Stimulated activated CD8-positive, alpha-beta memory T cell treated with anti-CD3 and anti-CD28 coated beads, Interleukin-2, amount 100 ng/mL, for 1 hour (primary cell): ENCODE results near the gene MYO1F.
"Not testable (repeated sequence)": the region's sequence is repeated elsewhere in the genome, so short reads cannot be mapped to it uniquely, and the experiment has no call there.

Experiments used
- DNase-seq, 2 donors: peaks; one replicate each; pipeline ENCODE4 v3.0.0-alpha.2; 2020; ENCODE audit warnings: low read depth in 2 of 2

Gene MYO1F

GRCh38 chr19:8600064-8600463, 22.8 kb upstream of the MYO1F start:
- DNase-seq = no peak

GRCh38 chr19:8596168-8596567, 18.9 kb upstream of the MYO1F start:
- DNase-seq = no peak

DNA sequence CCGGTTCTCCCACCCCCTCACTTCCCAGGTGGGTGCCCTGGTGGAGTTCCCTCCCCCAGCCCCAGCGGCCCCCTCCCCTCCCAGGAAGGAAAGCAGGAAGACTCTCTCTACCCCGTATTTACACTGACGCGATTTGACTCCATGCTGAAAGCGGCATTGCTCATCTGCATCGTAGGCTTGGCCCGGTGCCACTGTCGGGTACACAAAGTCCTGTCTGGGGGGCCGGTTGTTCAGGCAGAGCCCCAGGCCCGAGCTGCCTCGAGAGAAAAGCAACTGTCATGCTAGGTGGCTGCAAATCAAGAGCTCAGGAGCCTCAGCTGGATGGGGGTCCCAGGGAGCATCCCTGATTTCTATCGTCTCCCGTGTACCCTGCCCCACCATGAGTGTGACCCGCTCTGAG, 18.4 kb upstream of the MYO1F start:
- DNase-seq = no peak

DNA sequence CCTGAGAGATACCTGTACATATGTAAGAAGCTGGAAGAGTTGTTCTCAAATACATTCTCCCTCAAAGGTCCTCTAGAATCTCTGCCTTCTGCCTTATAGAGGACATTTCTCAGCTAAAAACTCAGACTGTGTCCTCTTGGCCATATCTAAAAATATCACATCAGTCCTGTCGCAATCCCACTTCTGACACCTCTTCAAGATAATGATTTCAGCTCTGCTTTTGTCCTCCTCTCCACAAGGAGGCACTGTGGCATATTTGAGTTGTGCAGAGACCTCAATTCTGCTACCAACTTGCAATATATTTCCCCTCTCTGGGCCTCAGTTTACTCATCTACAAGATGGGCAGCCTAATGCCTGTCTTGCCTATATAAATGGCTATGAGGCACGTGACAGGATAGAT, 16.7 kb upstream of the MYO1F start:
- DNase-seq = no peak

- DNase-seq = peak; percentile 90 to 93
These were observed 15.2 kb upstream of the MYO1F start for GRCh38 chr19:8592231-8593009.

GRCh38 chr19:8589177-8589714, 12.0 kb upstream of the MYO1F start:
- DNase-seq = no peak

- peak in 1 of 2 donors; percentile 47 for DNase-seq
These were observed 8.9 kb upstream of the MYO1F start for GRCh38 chr19:8585894-8586750.

DNA sequence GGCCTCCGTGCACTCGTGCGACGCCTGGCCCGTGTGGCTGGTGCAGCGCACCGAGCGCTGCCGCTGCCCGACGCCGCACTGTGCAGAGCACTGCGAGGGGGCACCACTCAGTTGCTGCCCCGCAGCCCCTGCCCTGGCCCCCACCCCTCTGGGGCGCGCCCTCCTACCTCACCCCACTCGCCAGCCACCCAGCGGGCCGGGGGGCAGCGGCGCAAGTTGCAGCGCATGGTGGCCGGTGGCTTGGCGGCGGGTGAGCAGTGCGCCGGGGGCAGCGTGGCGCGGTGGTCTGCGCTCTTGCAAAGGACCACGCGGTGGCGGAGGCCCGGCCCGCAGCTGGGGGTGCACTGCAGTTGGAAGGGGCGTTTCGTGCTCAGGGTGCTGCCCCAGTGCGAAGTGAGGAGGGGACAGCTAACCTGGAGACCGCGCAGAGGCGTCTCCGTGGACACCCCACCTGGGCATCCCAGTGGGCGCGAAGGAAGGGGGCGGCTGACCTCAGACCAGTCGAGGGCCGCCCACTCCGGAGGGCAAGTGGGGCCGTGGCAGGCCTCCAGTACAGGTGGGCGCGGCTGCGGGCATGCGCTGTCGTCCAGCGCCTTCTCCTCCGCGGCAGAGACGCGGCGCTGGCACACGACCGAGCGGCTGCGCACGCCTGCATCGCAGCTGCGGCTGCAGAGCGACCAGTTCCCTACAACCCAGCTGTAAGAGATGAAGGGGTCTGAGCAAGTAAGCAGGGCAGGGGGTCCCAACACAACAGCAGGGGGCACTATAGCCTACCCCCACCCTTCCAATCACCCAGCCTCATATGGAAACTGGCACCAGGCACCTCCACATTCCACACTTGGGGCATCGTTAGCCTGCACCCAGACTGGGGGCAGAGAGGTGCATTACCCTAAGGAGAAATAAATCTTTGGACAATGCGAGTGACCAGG, 8.0 kb upstream of the MYO1F start:
- no peak for DNase-seq

DNA sequence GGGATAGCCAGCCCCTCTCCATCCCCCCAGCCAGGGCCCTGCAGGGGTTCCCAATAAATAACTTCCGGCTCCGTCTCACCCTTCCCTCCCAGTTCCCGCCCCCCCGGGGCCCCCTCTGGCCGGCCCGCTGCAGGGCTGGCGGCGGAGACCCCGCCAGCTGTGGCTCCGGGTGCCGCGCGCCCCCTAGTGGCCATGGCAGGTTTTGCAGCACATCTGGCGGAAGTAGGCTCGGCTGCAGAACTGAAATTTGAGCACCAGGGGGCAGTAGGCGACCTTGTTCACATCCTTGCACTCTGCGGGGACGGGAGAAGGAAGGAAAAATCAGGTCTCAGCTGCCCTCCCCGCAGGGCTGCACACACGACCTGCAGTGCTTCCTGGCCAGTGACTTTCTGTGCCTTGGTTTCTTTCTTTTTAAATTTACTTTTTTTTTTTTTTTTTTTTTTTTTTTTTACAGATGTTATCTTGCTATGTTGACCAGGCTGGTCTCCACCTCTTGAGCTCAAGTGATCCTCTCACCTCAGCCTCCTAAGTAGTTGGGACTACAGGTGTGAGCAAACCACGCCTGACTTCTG, 3.6 kb upstream of the MYO1F start:
- peak; percentile 71 to 74 for DNase-seq

GRCh38 chr19:8578642-8579265, 1.5 kb upstream of the MYO1F start:
- DNase-seq = peak; percentile 67 to 70

- no peak for DNase-seq
These were observed 499 bp upstream of the MYO1F start for GRCh38 chr19:8577741-8578140.

DNA sequence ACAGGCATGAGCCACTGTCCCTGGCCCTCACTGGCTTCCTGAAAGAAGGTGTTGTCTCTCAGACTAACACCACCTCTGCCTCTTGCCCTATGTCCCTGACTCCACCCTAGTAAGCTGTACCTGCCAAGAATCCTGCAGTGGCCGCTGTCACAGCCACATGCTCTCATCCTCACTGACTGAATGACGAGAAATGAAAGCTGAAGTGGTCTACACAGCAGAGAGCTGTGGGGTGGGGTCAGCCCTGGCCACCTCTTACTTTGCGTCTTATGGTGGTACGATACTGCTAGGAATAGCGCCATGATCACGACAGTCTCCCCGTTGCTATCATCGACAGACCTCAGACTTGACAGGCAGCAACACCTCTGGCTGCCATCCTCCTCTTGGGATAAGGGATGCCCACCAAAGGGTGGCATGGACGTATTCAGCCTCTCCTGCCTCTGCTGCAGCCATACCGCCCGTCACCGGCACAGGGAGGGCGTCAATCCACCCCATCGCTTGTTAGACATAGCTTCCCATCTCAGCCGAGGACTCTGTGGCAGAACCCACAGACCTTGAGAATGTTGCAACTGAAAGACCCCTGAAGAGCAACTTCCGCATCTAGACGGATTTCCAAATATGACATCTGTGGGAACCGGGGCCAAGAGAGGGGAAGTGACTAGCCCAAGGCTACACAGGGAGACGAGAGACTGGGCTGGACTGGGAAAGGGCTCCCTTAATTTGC, 809 bp downstream of the MYO1F start:
- DNase-seq = no peak

DNA sequence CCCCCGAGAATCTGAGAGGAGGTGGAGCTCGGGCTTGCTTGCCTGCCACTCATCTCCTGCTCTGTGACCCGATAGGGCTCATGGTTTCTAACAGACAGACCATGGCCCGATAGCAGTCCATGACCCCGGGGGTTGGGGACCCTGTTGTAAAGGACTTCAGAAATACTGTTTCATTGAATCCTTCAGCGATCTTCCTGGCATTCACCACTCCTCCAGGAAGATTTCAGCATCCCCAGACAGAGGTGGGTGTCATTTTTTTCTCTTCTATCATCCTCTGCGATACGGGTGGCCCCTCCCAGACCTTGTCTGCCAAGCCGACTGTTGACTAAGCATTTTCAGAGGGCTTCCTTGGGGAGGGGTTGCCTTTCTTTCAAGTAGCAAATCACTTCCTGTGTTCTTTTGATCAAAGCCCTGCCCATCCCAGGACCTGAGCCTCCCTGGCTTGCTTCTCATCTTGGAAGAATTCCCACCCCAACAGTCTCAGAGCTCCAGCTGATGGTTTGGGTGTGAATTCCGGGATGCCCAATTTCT, 1.7 kb downstream of the MYO1F start:
- DNase-seq = no peak

DNA sequence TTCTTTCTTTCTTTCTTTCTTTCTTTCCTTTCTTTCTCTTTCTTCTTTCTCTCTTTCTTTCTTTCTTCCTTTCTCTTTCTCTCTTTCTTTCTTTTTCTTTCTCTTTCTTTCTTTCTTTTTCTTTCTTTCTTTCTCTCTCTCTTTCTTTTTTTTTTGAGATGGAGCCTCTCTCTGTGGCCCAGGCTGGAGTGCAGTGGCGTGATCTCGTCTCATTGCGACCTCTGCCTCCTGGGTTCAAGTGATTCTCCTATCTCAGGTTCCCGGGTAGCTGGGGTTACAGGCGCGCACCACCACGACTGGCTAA, 2.7 kb downstream of the MYO1F start:
- not testable (repeated sequence) for DNase-seq

DNA sequence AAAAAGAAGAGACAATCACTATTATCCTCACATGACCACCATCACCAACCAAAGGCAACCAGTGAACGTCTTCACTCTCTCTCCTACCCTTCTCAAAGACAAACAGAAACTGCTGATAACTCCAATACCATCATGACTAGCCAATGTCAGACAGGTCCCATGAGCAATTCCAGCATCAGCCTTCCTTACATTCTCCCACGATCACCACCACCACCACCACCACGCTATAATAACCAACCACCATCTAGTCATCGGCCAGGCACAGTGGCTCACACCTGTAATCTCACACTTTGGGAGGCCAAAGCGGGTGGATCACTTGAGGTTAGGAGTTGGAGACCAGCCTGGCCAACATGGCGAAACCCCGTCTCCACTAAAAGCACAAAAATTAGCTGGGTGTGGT, 3.9 kb downstream of the MYO1F start:
- no peak for DNase-seq

DNA sequence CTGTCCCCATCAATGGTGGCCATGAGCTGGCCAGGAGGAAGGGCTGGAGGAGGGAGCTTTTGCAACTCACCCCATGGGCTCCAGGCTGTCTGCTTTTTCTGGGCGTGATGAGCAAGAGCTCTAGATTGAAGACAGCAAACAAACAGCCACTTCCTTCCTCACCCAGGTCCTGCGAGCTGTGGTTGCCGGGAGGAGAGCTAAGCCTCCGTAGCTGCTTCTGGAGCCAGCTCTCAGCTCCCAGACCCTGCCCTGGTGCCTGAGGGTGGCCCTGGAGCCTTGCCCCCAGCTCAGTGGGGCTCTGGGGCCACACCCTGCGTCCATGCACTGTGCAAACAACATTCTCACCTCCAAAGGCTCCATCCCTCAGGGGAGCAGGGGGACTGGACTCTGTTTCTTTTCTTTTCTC, 6.2 kb downstream of the MYO1F start:
- peak in 1 of 2 donors; percentile 35 for DNase-seq

GRCh38 chr19:8569066-8569771, 8.0 kb downstream of the MYO1F start:
- peak; percentile 53 to 56 for DNase-seq

GRCh38 chr19:8567522-8568172, 9.6 kb downstream of the MYO1F start:
- no peak for DNase-seq

GRCh38 chr19:8566855-8567254, 10.4 kb downstream of the MYO1F start:
- DNase-seq = no peak
